Activated T-helper 1 cell treated with anti-CD3 and anti-CD28 coated beads, Interleukin-2, amount 50 U/mL, for 16 hours (primary cell): Measurements from ENCODE around the gene ZFPM1.
A peak's percentile ranks its signal among the peaks of the same experiment; 100 is the strongest.

Experiments
- DNase-seq, 2 donors: peaks; one replicate each; pipeline ENCODE4 v3.0.0-alpha.2; 2020; ENCODE audit warnings: low read depth in 1 of 2, low spot score in 1 of 2

ZFPM1 gene

GRCh38 chr16:88417684-88418476 is 35.2 kb upstream of the ZFPM1 start:
- no peak for DNase-seq

- DNase-seq: no peak
Measured at GRCh38 chr16:88418869-88419268, 34.2 kb upstream of the ZFPM1 start.

- no peak for DNase-seq
Measured at GRCh38 chr16:88419790-88420189, 33.3 kb upstream of the ZFPM1 start.

GRCh38 chr16:88420496-88420895 is 32.6 kb upstream of the ZFPM1 start:
- DNase-seq: no peak

- DNase-seq: no peak
Measured at GRCh38 chr16:88421301-88421700, 31.8 kb upstream of the ZFPM1 start.

- DNase-seq: no peak
Measured at GRCh38 chr16:88421871-88422433, 31.1 kb upstream of the ZFPM1 start.

- DNase-seq: no peak
Measured at GRCh38 chr16:88422733-88423447, 30.2 kb upstream of the ZFPM1 start.

- DNase-seq: no peak
Measured at GRCh38 chr16:88423448-88423850, 29.6 kb upstream of the ZFPM1 start.

- no peak for DNase-seq
Measured at GRCh38 chr16:88424587-88425235, 28.4 kb upstream of the ZFPM1 start.

- DNase-seq: no peak
Measured at GRCh38 chr16:88426018-88426417, 27.1 kb upstream of the ZFPM1 start.

- no peak for DNase-seq
Measured at GRCh38 chr16:88427376-88427775, 25.7 kb upstream of the ZFPM1 start.

GRCh38 chr16:88428156-88428555 is 24.9 kb upstream of the ZFPM1 start:
- no peak for DNase-seq

- no peak for DNase-seq
Measured at GRCh38 chr16:88428616-88429386, 24.3 kb upstream of the ZFPM1 start.

- no peak for DNase-seq
Measured at GRCh38 chr16:88429387-88430184, 23.5 kb upstream of the ZFPM1 start.

GRCh38 chr16:88430185-88430523 is 22.9 kb upstream of the ZFPM1 start:
- DNase-seq: no peak

GRCh38 chr16:88430524-88431446 is 22.3 kb upstream of the ZFPM1 start:
- DNase-seq: peak in 1 of 2 donors; percentile 16

- no peak for DNase-seq
Measured at GRCh38 chr16:88431651-88432050, 21.4 kb upstream of the ZFPM1 start.

GRCh38 chr16:88432174-88432573 is 20.9 kb upstream of the ZFPM1 start:
- DNase-seq: no peak

GRCh38 chr16:88432753-88433152 is 20.3 kb upstream of the ZFPM1 start:
- no peak for DNase-seq
